Lower leg skin (tissue), 4 donors: Measurements from ENCODE around the gene MTERF4. TPM values are rescaled to one million over a fixed set of nuclear protein-coding genes. Genes with fewer than 3 reads are reported as not detected.
A peak's percentile ranks its signal among the peaks of the same experiment; 100 is the strongest.

Experiments used
- DNase-seq, 2 donors: peaks; one replicate each; pipeline ENCODE4 v3.0.0-alpha.2; 2019; ENCODE audit warnings: low spot score in 2 of 2
- H3K4me3 ChIP-seq: fragments of 200-600 bp; sonication (generic); 2 replicates; pipeline ENCODE4 v1.5.1; 2017; ENCODE audit warnings: mild to moderate bottlenecking, low read depth; ENCODE audit not compliant: poor library complexity, severe bottlenecking
- CTCF ChIP-seq, 3 donors: fragments of 450-650 bp; IDR thresholded peaks; one replicate each; pipeline ENCODE4 v1.5.1; 2016; ENCODE audit warnings: antibody characterized with exemption in 3 of 3, mild to moderate bottlenecking in 3 of 3, moderate library complexity in 2 of 3
- POLR2A ChIP-seq, 2 donors: fragments of 450-650 bp; IDR thresholded peaks; one replicate each; pipeline ENCODE4 v1.6.1; 2016 to 2017; ENCODE audit warnings: antibody characterized with exemption in 2 of 2, mild to moderate bottlenecking in 1 of 2, moderate library complexity in 1 of 2
- WGBS, 2 donors: methylation state at CpG; one replicate each; pipeline ENCODE4 v1.1.5; 2018; 5-methylcytosine and 5-hydroxymethylcytosine counted together
- intact Hi-C: fragments of 100-400 bp; cut with DNase I; formaldehyde crosslinking; loops from one replicate; pipeline ENCODE4 v1.15.0; 2023; ENCODE audit warnings: low total_unique reads
- total RNA-seq, 4 donors: library from RNA; depleted of rRNA; stranded (reverse); fragments of >200 nt; gene quantifications; one replicate each; pipeline ENCODE4 v1.1.0, GENCODE V29; 2016

MTERF4 gene
- total RNA-seq, 4 donors from 2014 or later, result 26.4 to 58.2 (median 44.7) TPM

DNA sequence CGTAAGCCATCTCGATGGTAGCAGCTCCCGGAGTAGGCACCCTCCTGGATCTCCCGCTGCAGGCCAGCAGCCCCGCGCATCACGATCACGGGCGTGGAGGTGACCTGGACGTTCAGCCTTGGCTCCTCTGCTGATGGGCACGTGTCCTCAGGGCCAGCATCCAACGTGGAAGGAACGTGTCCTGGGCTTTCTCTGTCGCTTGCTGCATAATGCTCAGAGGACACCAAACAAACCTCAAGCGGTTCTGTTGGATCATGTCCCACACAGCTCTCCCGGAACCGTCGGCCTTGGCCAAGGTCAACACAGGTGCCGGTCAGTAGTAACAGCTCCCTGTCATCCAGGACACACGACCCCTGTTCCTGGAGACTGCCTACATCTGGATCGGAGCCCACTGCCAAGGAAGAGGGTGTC, 24.1 kb upstream of the MTERF4 start:
- 89 to 91% methylated on average over 21 of the region's 21 CpGs for WGBS, 2 donors
- TF ChIP-seq POLR2A (IDR thresholded peaks at IDR 0.05), result no peak
- no peak for TF ChIP-seq CTCF (IDR thresholded peaks at IDR 0.05)
- DNase-seq, result no peak
- no peak overlapping the region for H3K4me3 ChIP-seq
- intact Hi-C loops, result no loop called here

DNA sequence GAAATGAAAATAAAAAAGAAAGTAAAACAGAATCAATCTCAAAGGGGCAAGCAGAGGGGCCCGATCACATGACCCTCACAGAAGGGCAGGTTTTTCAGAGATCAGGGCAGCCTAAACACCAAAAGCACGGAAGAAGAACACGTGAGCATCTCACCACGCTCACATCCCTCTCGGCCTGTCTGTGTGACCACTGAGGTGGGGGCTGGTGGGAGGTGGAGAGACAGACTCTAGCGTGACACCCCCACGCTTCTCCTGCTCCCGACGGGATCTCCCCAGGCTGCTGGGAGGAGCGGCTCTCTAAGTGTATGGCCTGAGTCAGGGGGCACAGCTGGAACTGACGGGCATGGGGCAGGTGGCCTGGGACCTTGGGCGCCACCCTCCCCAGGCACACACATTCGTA, 23.5 kb upstream of the MTERF4 start:
- TF ChIP-seq POLR2A (IDR thresholded peaks at IDR 0.05) (no peak), CTCF (IDR thresholded peaks at IDR 0.05) (no peak)
- no peak overlapping the region for H3K4me3 ChIP-seq
- whole genome bisulfite sequencing, 2 donors, result 89 to 98% methylated on average over 12 to 13 of the region's 13 CpGs
- no peak for DNase-seq
- intact Hi-C loops, result no loop called here

- no peak for TF ChIP-seq POLR2A (IDR thresholded peaks at IDR 0.05)
- TF ChIP-seq CTCF (IDR thresholded peaks at IDR 0.05), result no peak
- peak in 1 of 2 donors; percentile 26 for DNase-seq
- 60 to 68% methylated on average over 16 of the region's 16 CpGs for WGBS, 2 donors
- intact Hi-C loops, result no loop called here
- no peak overlapping the region for H3K4me3 ChIP-seq
Observed at GRCh38 chr2:241123816-241124536, 21.9 kb upstream of the MTERF4 start.

GRCh38 chr2:241122376-241123002, 20.4 kb upstream of the MTERF4 start:
- TF ChIP-seq POLR2A (IDR thresholded peaks at IDR 0.05) (no peak), CTCF (IDR thresholded peaks at IDR 0.05) (no peak)
- no peak for DNase-seq
- 96 to 97% methylated on average over 18 to 19 of the region's 19 CpGs for WGBS, 2 donors
- intact Hi-C loops, result no loop called here
- no peak overlapping the region for H3K4me3 ChIP-seq

DNA sequence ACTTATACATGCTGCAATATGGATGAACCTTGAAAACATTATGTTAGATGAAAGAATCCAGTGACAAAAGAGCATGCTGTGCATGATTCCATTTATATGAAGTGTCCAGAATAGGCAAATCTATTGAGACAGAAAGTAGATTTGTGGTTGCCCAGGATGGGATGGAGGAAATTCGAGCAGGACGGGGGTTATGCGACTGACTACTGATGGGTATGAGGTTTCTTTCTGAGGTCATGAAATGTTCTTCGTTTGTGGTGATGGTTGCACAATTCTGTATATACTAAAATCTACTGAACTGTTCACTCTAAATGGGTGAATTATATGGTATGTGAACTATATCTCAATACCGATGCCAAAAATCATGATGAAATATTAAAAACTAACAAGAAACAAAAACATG, 18.9 kb upstream of the MTERF4 start:
- TF ChIP-seq POLR2A (IDR thresholded peaks at IDR 0.05) (no peak), CTCF (IDR thresholded peaks at IDR 0.05) (no peak)
- intact Hi-C loops, result no loop called here
- no peak for DNase-seq
- H3K4me3 ChIP-seq, result no peak overlapping the region
- 91 to 96% methylated on average over 5 of the region's 5 CpGs for WGBS, 2 donors
